ENCODE measurements around the gene FLNC.
A peak's percentile ranks its signal among the peaks of the same experiment; 100 is the strongest.

Gene FLNC

DNA sequence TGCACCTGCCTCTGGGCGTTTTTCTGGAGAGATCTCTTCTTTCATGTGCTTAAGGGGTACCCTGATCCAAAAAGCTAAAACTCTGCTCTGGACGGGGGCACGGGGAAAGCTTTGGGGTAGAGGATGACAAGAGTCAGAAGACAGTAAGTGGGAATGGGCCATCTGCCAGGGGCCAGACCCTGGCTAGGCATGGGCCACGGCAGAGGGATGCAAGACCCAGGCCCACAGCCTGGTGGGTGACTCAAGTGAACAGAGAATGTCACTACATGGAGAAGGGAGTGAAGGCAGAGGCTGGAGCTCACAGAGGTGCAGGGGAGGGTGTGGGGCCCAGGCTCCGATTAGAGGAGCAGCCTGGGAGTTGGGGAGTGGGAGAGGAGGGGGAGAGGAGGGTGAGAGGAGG is 15.3 kb downstream of the FLNC start:
- DNase-seq = no peak

GRCh38 chr7:128845987-128846386 is 15.8 kb downstream of the FLNC start:
- DNase-seq = no peak

GRCh38 chr7:128846781-128847444 is 16.7 kb downstream of the FLNC start:
- no peak for DNase-seq

GRCh38 chr7:128847721-128848211 is 17.6 kb downstream of the FLNC start:
- no peak for DNase-seq

DNA sequence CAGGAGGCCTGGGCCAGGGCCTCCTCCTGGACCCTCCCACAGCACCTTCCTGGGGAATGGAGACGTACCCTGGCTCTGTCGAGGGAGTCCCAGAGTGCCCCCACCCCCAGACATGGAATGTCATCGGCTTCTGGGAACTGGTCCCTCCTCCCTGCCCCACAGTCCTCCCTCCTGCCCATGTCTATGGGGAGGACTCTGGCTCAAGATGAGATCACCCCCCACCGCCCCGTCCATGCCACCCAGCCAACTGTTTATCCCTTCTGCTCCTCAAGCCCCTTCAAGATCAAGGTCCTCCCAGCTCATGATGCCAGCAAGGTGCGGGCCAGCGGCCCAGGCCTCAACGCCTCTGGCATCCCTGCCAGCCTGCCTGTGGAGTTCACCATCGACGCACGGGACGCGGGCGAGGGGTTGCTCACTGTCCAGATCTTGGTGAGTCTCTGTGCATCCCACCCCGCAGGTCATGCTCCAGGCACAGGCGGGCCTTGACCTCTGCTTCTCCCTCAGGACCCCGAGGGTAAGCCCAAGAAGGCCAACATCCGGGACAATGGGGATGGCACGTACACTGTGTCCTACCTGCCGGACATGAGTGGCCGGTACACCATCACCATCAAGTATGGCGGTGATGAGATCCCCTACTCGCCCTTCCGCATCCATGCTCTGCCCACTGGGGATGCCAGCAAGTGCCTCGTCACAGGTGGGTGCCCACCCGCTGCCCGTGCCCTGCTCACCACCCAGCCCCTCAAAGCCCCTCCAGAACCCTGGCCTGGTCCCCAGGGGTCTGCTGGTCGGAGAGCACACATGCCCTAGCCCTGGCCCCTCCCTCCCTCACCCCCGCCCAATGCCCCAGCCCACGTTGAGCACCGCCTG is 18.3 kb downstream of the FLNC start:
- DNase-seq = no peak

DNA sequence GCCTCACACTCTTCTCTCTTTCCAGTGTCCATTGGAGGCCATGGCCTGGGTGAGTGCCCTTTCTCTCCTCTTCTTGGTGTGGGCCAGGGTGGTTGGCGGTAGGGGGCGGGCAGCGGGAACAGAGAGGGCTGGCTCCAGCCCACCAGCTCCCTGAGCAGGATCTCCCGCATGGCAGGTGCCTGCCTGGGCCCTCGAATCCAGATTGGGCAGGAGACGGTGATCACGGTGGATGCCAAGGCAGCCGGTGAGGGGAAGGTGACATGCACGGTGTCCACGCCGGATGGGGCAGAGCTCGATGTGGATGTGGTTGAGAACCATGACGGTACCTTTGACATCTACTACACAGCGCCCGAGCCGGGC is 18.9 kb downstream of the FLNC start:
- no peak for DNase-seq

DNA sequence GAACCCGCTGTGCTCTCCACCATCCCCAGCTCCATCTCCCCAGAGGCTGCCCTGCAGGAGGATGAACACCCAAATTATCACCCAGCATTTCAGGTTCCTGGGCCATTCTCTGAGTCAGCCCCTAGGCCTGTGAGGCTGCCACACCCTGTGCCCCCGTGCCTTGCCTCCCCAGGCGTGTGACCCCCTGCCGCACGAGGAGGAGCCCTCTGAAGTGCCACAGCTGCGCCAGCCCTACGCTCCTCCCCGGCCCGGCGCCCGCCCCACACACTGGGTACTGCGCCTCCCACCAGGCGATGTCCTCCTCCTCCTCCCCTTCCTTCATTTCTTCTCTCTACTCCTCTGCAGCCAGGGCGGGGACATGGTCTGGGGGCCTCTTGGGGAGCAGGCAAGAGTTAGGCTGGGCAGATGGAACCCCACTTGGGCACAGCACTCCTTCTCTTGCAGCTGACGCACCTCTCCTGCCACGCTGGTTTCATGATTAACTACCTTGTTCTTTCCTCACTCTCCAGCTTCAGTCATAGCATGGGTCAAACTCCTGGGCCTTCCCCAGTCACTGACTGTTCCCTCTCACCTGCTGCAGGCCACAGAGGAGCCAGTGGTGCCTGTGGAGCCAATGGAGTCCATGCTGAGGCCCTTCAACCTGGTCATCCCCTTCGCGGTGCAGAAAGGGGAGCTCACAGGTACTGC is 19.7 kb downstream of the FLNC start:
- DNase-seq = no peak

- DNase-seq = no peak
Measured at GRCh38 chr7:128852537-128853254, 22.5 kb downstream of the FLNC start.

- no peak for DNase-seq
Measured at GRCh38 chr7:128853799-128854198, 23.6 kb downstream of the FLNC start.

DNA sequence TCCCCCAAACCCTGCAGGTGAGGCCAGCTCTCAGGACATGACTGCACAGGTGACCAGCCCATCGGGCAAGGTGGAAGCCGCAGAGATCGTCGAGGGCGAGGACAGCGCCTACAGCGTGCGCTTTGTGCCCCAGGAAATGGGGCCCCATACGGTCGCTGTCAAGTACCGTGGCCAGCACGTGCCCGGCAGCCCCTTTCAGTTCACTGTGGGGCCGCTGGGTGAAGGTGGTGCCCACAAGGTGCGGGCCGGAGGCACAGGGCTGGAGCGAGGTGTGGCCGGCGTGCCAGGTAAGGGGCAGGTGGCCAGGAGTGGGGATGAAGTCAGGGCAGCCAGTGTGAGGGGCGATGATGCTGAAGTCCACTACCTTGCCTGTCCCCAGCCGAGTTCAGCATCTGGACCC is 24.2 kb downstream of the FLNC start:
- no peak for DNase-seq

DNA sequence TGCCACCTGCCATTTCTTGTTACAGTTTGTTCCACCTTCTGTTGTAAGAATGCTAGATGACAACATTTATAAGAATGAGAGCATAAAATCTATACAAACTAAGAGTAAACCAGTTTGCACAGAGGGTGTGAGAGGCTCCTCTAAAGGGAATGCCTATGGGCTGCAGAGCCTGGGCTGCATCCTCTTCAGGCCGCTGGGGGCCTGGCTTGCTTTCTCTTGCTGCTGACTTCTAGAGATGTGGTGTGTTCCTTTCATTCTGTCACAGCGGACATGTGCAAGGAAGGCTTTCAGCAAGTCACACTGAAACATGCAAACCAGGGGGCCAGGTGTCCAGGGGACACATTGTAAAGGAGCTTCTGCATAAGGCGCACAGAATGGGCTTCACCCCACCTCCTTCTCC is 25.4 kb downstream of the FLNC start:
- no peak for DNase-seq

GRCh38 chr7:128856001-128856718 is 26.0 kb downstream of the FLNC start:
- no peak for DNase-seq

- no peak for DNase-seq
Measured at GRCh38 chr7:128858380-128859231, 28.4 kb downstream of the FLNC start.

DNA sequence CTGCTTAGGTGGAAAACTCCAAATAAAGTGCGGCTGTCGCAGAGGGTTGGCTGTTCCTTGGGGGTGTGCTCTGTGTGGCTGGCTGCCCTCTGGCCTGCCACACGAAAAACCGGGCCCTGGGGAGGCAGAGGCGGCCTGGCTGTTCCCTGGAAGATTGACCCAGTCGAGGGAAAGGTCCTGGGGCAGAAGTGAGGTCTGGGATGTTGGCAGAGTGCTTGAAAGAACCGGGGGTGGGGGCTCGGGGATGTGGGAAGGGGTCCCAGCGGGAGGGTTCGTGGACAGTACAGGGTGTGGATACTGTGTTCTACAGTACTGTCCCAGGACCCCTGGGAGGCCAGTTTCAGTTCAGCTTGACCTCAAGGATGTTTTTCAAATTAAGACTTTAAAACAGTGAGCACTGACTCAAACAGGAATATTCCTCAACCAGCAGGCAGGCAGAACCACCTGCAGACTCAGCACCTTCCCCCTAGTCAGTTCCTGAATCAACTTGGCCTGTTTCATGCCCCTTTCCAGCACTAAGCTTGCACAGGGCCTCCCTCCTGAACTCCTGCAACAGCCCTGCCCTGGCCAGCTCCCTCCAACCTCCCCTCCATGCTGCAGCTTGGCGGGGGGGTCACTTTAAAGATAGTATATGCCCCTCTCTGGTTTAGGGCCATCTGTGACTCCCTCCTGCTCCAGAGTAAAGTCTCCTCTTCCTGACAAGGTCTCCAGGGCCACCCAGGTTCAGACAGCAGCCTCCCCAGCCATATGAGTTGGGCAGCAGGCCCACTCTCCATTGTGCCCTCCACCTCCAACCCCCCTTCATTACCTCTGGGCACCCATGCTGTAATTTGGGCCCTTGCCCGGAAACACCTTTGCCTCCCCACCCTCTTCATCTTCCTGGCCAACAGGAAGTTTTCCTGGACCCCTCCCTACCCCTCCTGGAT is 29.3 kb downstream of the FLNC start:
- DNase-seq = no peak

- DNase-seq = no peak
Measured at GRCh38 chr7:128860158-128861073, 30.2 kb downstream of the FLNC start.

DNA sequence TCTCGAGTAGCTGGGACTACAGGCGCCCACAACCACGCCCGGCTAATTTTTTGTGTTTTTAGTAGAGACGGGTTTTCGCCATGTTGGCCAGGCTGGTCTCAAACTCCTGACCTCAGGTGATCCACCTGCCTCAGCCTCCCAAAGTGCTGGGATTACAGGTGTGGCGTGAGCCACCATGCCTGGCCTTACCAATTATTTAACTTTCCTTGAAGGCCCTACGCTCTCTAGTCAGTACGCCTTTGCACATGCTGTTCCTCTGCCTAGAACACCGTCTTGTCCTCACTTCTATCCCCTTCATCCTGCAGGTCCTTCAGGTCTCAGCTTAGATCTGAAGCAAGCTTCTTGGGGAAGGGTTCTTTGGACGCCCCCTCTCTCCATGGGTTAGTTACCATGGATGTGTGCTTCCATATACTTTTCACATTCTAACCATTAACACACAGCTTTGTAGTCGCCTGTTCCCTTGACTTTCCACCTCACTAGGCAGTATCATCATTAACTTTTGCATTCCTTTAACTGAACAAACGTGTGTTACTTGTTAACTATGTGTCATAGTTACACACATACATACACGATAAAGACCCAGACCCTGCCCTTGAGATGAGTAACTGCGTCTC is 31.9 kb downstream of the FLNC start:
- DNase-seq = no peak

DNA sequence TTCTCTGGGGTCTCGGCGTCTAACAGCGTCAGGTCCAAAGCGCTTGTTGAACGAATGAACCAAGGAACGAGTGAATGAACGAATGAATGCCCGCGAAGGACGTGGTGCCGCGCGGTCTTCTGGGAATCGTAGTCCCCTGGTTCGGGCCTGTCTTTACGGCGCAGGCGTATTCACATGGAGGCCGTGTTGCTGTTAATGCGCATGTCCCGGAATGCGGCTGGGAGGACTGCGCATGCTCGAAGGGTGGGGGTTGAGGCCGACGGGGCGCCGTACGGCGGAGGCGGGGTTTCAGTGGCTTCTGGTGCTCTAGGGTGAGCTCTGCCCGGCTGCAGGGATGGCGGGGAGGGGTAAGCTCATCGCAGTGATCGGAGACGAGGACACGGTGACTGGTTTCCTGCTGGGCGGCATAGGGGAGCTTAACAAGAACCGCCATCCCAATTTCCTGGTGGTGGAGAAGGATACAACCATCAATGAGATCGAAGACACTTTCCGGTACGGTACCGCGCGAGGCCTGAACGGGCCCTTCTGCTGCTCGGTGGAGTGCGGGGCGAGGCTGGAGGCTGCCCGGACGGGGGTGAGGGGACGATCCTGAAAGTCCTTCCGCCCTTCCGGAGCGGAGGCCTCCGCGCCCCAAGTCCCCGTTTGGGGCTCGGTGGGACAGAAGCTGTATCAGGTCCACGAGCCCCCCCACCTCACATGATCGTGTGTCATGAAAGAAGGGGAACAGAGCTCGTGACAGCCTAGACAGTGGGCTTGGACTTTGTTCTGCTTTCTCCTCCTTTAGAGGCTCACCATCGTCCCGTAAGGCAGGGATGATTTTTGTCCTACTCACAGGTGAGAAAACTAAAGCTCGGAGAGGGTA is 32.6 kb downstream of the FLNC start, which contains the start of gene ATP6V1F:
Gene ATP6V1F, plus strand, starts transcription at position 286 of the 862 bp plus-strand sequence. Its CDS starts 49 bp downstream, at position 335.
- DNase-seq = peak; percentile 99

All from stimulated activated CD4-positive, alpha-beta T cell treated with anti-CD3 and anti-CD28 coated beads, Interleukin-1b, Interleukin-23, amount 100 ng/mL, for 48 hours (primary cell).